Esophagus muscularis mucosa (tissue), 4 donors: ENCODE measurements around the gene BORCS8. TPM values are rescaled to one million over a fixed set of nuclear protein-coding genes. Genes with fewer than 3 reads are reported as not detected.

Experiments used
- DNase-seq: peaks from one replicate; pipeline ENCODE4 v3.0.0-alpha.2; 2017; ENCODE audit errors: extremely low spot score
- H3K27ac ChIP-seq, 4 donors: fragments of 200-600 bp; sonication (generic); replicated peaks in 1 of 4; 1 replicate in 3 of 4; 2 replicates in 1 of 4; pipeline ENCODE4 v1.5.1; 2016 to 2019; ENCODE audit warnings: mild to moderate bottlenecking in 1 of 4
- H3K27me3 ChIP-seq, 4 donors: fragments of 200-600 bp; sonication (generic); one replicate each; pipeline versions ENCODE4 v1.5.1 to v1.6.0; 2016 to 2019
- H3K36me3 ChIP-seq, 4 donors: fragments of 200-600 bp; sonication (generic); one replicate each; pipeline ENCODE4 v1.5.1; 2016 to 2019
- H3K4me1 ChIP-seq, 4 donors: fragments of 200-600 bp; sonication (generic); one replicate each; pipeline ENCODE4 v1.5.1; 2016 to 2019
- H3K4me3 ChIP-seq, 4 donors: fragments of 200-600 bp; sonication (generic); 1 replicate in 2 of 4; 2 replicates in 2 of 4; pipeline ENCODE4 v1.5.1; 2016 to 2019; ENCODE audit warnings: mild to moderate bottlenecking in 4 of 4, moderate library complexity in 1 of 4
- H3K9me3 ChIP-seq, 4 donors: fragments of 200-600 bp; sonication (generic); 1 replicate in 3 of 4; 2 replicates in 1 of 4; pipeline ENCODE4 v1.5.1; 2016 to 2019
- CTCF ChIP-seq, 3 experiments: fragments of 200-600 bp in 2 of 3; fragments of 450-650 bp in 1 of 3; sonication (generic) in 2 of 3; IDR thresholded peaks; one replicate each; pipeline ENCODE4 v1.5.1; 2017 to 2019; ENCODE audit warnings: antibody characterized with exemption in 3 of 3, mild to moderate bottlenecking in 2 of 3, moderate library complexity in 1 of 3
- EP300 ChIP-seq: sonication (generic); formaldehyde crosslinking; IDR thresholded peaks from one replicate; pipeline ENCODE4 v1.6.1; 2017; ENCODE audit warnings: antibody characterized with exemption
- POLR2A ChIP-seq: fragments of 450-650 bp; IDR thresholded peaks from one replicate; pipeline ENCODE4 v1.6.1; 2017; ENCODE audit warnings: antibody characterized with exemption, moderate library complexity, mild to moderate bottlenecking, low read depth
- POLR2AphosphoS5 ChIP-seq, 2 donors: sonication (generic); formaldehyde crosslinking; IDR thresholded peaks; one replicate each; pipeline ENCODE4 v1.6.1; 2017; ENCODE audit warnings: antibody characterized with exemption in 2 of 2
- WGBS: methylation state at CpG from one replicate; pipeline ENCODE4 v1.1.5; 2018; 5-methylcytosine and 5-hydroxymethylcytosine counted together
- intact Hi-C: fragments of 100-400 bp; cut with DNase I; formaldehyde crosslinking; loops from one replicate; pipeline ENCODE4 v1.15.1; 2023
- total RNA-seq, 4 donors: library from RNA; depleted of rRNA; stranded (reverse); fragments of >200 nt; gene quantifications; one replicate each; pipeline versions ENCODE4 v1.1.0 to v1.2.1, GENCODE V29; 2016

BORCS8 gene
- total RNA-seq, 4 donors from 2014 or later: 10.8 to 16.1 (median 12.5) TPM

- peaks cover 0 to 18% (median 2%) of the 10 kb centered on the region in 4 donors for H3K36me3 ChIP-seq
- H3K27ac ChIP-seq: no peak overlapping the region
- no peaks in the 10 kb centered on the region for H3K4me1 ChIP-seq
- no peak for TF ChIP-seq POLR2AphosphoS5 (IDR thresholded peaks at IDR 0.05)
- TF ChIP-seq EP300: no peak
- TF ChIP-seq CTCF (IDR thresholded peaks at IDR 0.05): no peak
- no peak for TF ChIP-seq POLR2A
- H3K27me3 ChIP-seq: peaks cover 0 to 3% (median 0%) of the 10 kb centered on the region in 4 donors
- H3K9me3 ChIP-seq: no peaks in the 10 kb centered on the region
- DNase-seq: no peak
- intact Hi-C loops: no loop called here
- no peak overlapping the region for H3K4me3 ChIP-seq
- WGBS: 98% methylated on average over 10 of the region's 10 CpGs
Measured at GRCh38 chr19:19155495-19156219, 36.3 kb downstream of the BORCS8 start.

DNA sequence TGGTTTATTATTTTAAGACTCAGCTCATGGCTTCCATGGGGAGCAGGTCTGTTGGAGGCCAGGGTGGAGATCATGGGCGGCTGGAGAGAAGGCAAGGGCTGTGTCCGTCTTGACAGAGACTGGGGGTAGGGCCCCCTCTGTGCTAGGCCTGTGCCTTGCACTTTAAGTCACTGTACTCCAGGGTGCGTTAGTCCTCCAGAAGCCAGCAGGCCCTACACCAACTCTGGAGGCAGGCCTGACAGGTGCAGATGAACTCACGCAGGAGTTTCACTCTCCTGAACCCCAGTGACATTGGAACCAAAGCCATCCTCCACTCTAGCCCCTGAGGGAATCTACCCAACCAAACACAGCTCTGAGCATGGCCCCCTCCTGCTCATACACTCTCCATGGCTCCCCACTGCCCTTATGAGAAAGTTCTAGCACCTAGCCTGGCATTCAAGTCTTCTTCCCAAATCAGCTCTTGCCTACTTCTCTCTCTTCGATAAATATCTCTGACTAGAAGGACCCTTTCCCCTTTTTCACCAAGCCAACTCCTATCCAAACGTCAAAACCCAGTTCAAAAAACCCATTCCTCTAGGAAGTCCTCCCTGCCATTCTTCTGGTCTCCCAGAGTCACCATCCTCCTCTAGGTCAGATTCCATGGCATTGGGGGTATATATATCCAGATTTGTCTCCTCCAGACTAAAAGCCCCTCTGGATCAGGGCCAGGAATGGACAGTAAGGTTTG is 37.0 kb downstream of the BORCS8 start:
- Histone ChIP-seq H3K9me3 (no peaks in the 10 kb centered on the region), H3K4me1 (no peaks in the 10 kb centered on the region), H3K27me3 (no peaks in the 10 kb centered on the region), H3K27ac (no peak overlapping the region), H3K36me3 (peaks cover 0 to 18% (median 2%) of the 10 kb centered on the region in 4 donors), H3K4me3 (no peak overlapping the region)
- intact Hi-C loops: no loop called here
- TF ChIP-seq CTCF (IDR thresholded peaks at IDR 0.05): no peak
- WGBS: 88% methylated on average over 6 of the region's 6 CpGs
- no peak for DNase-seq

DNA sequence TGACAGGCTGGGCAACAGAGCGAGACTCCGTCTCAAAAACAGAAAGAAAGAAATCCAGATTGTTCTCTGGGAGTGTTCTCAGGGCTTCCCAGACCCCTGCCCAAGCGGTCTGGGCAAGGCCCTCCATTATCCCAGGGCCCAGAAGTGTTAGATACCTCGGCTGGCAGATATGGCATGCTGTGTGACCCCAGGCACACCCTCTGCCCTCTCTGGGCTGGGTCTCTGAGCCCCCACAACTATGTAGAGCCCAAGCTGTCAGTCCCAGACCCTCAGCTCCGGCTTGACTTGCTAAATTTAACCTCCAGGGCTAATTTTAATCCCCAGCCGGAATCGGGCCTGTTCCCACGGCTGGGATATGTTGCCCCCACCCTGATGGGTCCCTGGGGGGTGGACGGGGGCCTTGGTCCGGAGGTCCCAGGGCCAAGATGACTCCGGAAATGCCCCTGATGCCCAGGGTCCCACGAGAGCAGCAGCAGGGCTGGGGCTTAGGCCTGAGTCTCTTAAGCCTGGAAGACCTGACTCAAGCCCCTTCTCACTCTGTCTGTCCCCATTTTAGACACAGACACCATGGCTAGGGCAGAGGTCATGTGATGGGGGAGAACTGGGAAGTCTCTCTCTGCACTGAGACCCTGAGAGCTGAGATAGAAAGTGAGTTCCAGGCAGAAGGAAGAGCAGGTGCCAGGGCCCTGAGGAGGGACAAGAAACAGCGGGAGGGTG is 39.1 kb downstream of the BORCS8 start:
- WGBS: 84% methylated on average over 6 of the region's 13 CpGs
- Histone ChIP-seq H3K9me3 (no peaks in the 10 kb centered on the region), H3K36me3 (peaks cover 7 to 38% (median 14%) of the 10 kb centered on the region in 4 donors), H3K4me1 (no peaks in the 10 kb centered on the region), H3K27me3 (no peaks in the 10 kb centered on the region), H3K27ac (no peak overlapping the region), H3K4me3 (no peak overlapping the region)
- DNase-seq: no peak
- intact Hi-C loops: no loop called here
- no peak for TF ChIP-seq EP300
- no peak for TF ChIP-seq POLR2A
- no peak for TF ChIP-seq POLR2AphosphoS5 (IDR thresholded peaks at IDR 0.05)
- no peak for TF ChIP-seq CTCF (IDR thresholded peaks at IDR 0.05)

DNA sequence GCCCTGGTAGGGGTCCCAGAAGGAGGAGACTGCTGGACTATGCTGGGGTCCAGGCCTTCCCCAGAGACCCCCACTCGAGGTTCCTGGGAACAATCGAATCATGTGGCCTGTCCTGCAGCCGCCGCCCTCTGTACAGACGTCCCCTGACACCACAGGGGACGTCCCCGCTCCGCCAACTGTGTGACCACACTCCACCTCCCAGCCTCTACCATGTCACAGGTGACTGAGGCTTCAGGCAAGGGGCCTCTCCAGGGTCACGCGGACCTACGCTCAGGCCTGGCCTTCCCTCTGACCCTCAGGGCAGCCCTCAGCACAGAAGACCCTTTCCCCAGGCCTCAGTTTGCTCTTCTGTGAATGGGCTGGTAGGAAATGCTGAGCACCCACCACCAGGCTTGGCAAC is 40.5 kb downstream of the BORCS8 start:
- no peak overlapping the region for H3K4me3 ChIP-seq
- TF ChIP-seq CTCF (IDR thresholded peaks at IDR 0.05): no peak
- TF ChIP-seq POLR2AphosphoS5 (IDR thresholded peaks at IDR 0.05): no peak
- no peaks in the 10 kb centered on the region for H3K9me3 ChIP-seq
- intact Hi-C loops: no loop called here
- peaks cover 0 to 1% (median 0%) of the 10 kb centered on the region in 4 donors for H3K4me1 ChIP-seq
- no peaks in the 10 kb centered on the region for H3K27me3 ChIP-seq
- H3K27ac ChIP-seq: no peak overlapping the region
- WGBS: 76% methylated on average over 8 of the region's 11 CpGs
- DNase-seq: no peak
- H3K36me3 ChIP-seq: peaks cover 7 to 45% (median 23%) of the 10 kb centered on the region in 4 donors
